Measurements from ENCODE around the gene PTPRN2. TPM values are rescaled to one million over a fixed set of nuclear protein-coding genes. Genes with fewer than 3 reads are reported as not detected.
A peak's percentile ranks its signal among the peaks of the same experiment; 100 is the strongest.

The PTPRN2 gene
- total and polyA plus RNA-seq, 2 of the 13 experiments (the other 11 are each of a cell fraction or from before 2014, with no cell fraction given) = 2.5 to 24.2 TPM

- TF ChIP-seq ZNF570 (CRISPR knock-in tag; IDR thresholded peaks at IDR 0.05; ENCODE audit: borderline replicate concordance) (no peak), SRSF1 (optimal IDR thresholded peaks at IDR 0.05; ENCODE audit: low read depth, low read length) (no peak), CHD2 (IDR thresholded peaks at IDR 0.05; ENCODE audit: low read depth, low read length) (no peak), KAT2B (IDR thresholded peaks at IDR 0.05; ENCODE audit: borderline replicate concordance, low read depth, low read length) (peak; percentile 46), ZMAT5 (CRISPR knock-in tag; IDR thresholded peaks at IDR 0.05; ENCODE audit: borderline replicate concordance, low read depth) (no peak), ZNF883 (CRISPR knock-in tag; IDR thresholded peaks at IDR 0.05; ENCODE audit: not compliant biosample characterization) (no peak), ZNF784 (CRISPR knock-in tag; IDR thresholded peaks at IDR 0.05; ENCODE audit: borderline replicate concordance) (no peak)
These were observed 820.0 kb downstream of the PTPRN2 start (continued) for GRCh38 chr7:157767506-157768197.

- H3K4me1 ChIP-seq (ENCODE audit: insufficient read depth, low read length) = no peaks in the 10 kb centered on the region
- H2AFZ ChIP-seq (ENCODE audit: low read length) = no peak overlapping the region
- ATAC-seq (no peak), FAIRE-seq (no peak), DNase-seq (ENCODE audit: low spot score) (no peak)
- no peak overlapping the region for H3K9ac ChIP-seq (ENCODE audit: insufficient read depth, low read depth, low read length)
- intact Hi-C loops (cut with micrococcal nuclease; ENCODE audit: unreplicated experiment) (no loop called here), in situ Hi-C loops (cut with HindIII; ENCODE audit: extremely low pct_ligation_motif_present, low pct_unique_long_range_greater_than_20kb) (no loop called here)
- ChIA-PET CTCF (ENCODE audit: low intra/inter-chr PET ratio, low total read pairs) (no interaction called here), POLR2A (no interaction called here)
- H3K4me2 ChIP-seq (ENCODE audit: low read depth, low read length) = no peak overlapping the region
- H3K9me3 ChIP-seq (ENCODE audit: low read length) = peaks cover 18% of the 10 kb centered on the region
- no peaks in the 10 kb centered on the region for H3K36me3 ChIP-seq (replicated peaks in 1 of 2; ENCODE audit: control insufficient read depth in 1 of 2, insufficient read depth in 2 of 2, low read length in 2 of 2)
- TF ChIP-seq FOXK2 (IDR thresholded peaks at IDR 0.05) (0 out of 2 replicates have a peak, but pooled peaks have one; percentile 16), ZNF124 (CRISPR knock-in tag; IDR thresholded peaks at IDR 0.05) (no peak)
- H3K79me2 ChIP-seq (ENCODE audit: insufficient read depth, low read length) = no peaks in the 10 kb centered on the region
- no peak overlapping the region for H3K27ac ChIP-seq (ENCODE audit: extremely low read length, insufficient read depth, low read length)
- BruUV-seq (replicated peaks) = no TSS peak
- no peak overlapping the region for H3K4me3 ChIP-seq (replicated peaks in 1 of 3; ENCODE audit: insufficient read depth in 1 of 3, low read depth in 2 of 3, low read length in 3 of 3)
- H4K20me1 ChIP-seq (ENCODE audit: insufficient read depth, low read length) = no peaks in the 10 kb centered on the region; the same call in 1 of the 2 replicates
- no peaks in the 10 kb centered on the region; a peak in 1 of 5 replicates for H3K27me3 ChIP-seq (ENCODE audit: control insufficient read depth in 1 of 2, insufficient read depth in 2 of 2, low read length in 2 of 2)
These were observed 821.5 kb downstream of the PTPRN2 start for GRCh38 chr7:157766098-157766497.
